B cell (primary cell): ENCODE data around the gene RUNDC3A. TPM values are rescaled to one million over a fixed set of nuclear protein-coding genes. Genes with fewer than 3 reads are reported as not detected.

Experiments used
- ATAC-seq: fragments of 200-7000 bp; cut with Tn5 transposase; one replicate; pipeline ENCODE4 v1.10.0; 2021; ENCODE audit warnings: low read depth, mild to moderate bottlenecking, moderate number of reproducible peaks, moderate library complexity
- CTCF ChIA-PET: fragments of 350-600 bp; sonication (Branson Sonifier 250); formaldehyde crosslinking; loops from one replicate; lab custom pipeline; 2021; ENCODE audit warnings: antibody characterized with exemption, inconsistent platforms; lab: Charles Lee
- POLR2A ChIA-PET: fragments of 350-600 bp; sonication (Branson Sonifier 250); formaldehyde crosslinking; loops from one replicate; lab custom pipeline; 2021; ENCODE audit warnings: antibody characterized with exemption; lab: Charles Lee
- DNase-seq: peaks from one replicate; pipeline ENCODE4 v3.0.0; 2013
- H2AFZ ChIP-seq: 2 replicates; pipeline ENCODE4 v1.6.1; 2012; ENCODE audit warnings: mild to moderate bottlenecking, low read depth, low read length; ENCODE audit not compliant: insufficient read depth, poor library complexity, severe bottlenecking
- H3K27ac ChIP-seq, 2 donors: 1 replicate in 1 of 2; 2 replicates in 1 of 2; pipeline ENCODE4 v1.5.1; 2012 to 2013; ENCODE audit warnings: low read length in 2 of 2, mild to moderate bottlenecking in 2 of 2, moderate library complexity in 1 of 2
- H3K27me3 ChIP-seq, 4 experiments: fragments of 200-600 bp in 1 of 4; sonication (generic) in 1 of 4; replicated peaks in 1 of 4; 1 replicate in 2 of 4; 2 replicates in 2 of 4; pipeline versions ENCODE4 v1.6.1 to v1.7.0; 2013 to 2016; ENCODE audit warnings: low read length in 3 of 4, mild to moderate bottlenecking in 2 of 4, mixed read lengths in 1 of 4, moderate library complexity in 1 of 4; ENCODE audit not compliant: insufficient read depth in 4 of 4, control insufficient read depth in 3 of 4; ENCODE audit errors: control extremely low read depth in 1 of 4
- H3K36me3 ChIP-seq, 2 experiments: replicated peaks in 1 of 2; 1 replicate in 1 of 2; 2 replicates in 1 of 2; pipeline versions ENCODE4 v1.6.1 to v1.7.1; 2013; ENCODE audit warnings: low read length in 1 of 2; ENCODE audit not compliant: insufficient read depth in 2 of 2, control insufficient read depth in 1 of 2; ENCODE audit errors: control extremely low read depth in 1 of 2, extremely low read depth in 1 of 2
- H3K4me1 ChIP-seq, 2 donors: fragments of 200-600 bp in 1 of 2; sonication (generic) in 1 of 2; 1 replicate in 1 of 2; 2 replicates in 1 of 2; pipeline versions ENCODE4 v1.5.1 to v1.6.1; 2013 to 2017; ENCODE audit warnings: low read length in 2 of 2; ENCODE audit not compliant: control insufficient read depth in 2 of 2, insufficient read depth in 2 of 2
- H3K4me2 ChIP-seq: replicated peaks from 2 replicates; pipeline ENCODE3; 2012; ENCODE audit warnings: mild to moderate bottlenecking, low read depth, low read length; ENCODE audit not compliant: poor library complexity, severe bottlenecking
- H3K4me3 ChIP-seq, 5 experiments: fragments of 200-600 bp in 1 of 5; sonication (generic) in 1 of 5; 1 replicate in 3 of 5; 2 replicates in 2 of 5; pipeline versions ENCODE4 v1.5.1 to v1.7.0; 2011 to 2016; ENCODE audit warnings: low read length in 4 of 5, mild to moderate bottlenecking in 4 of 5, low read depth in 2 of 5, control low read depth in 1 of 5, moderate library complexity in 1 of 5; ENCODE audit not compliant: insufficient read depth in 1 of 5; ENCODE audit errors: control extremely low read depth in 1 of 5, extremely low read depth in 1 of 5
- H3K79me2 ChIP-seq: fragments of 200-600 bp; sonication (generic); one replicate; pipeline ENCODE4 v1.6.0; 2016; ENCODE audit warnings: low read length; ENCODE audit not compliant: control insufficient read depth, insufficient read depth
- H3K9ac ChIP-seq: fragments of 200-600 bp; sonication (generic); 2 replicates; pipeline ENCODE4 v1.6.1; 2017; ENCODE audit warnings: mild to moderate bottlenecking, low read length, moderate library complexity
- H3K9me3 ChIP-seq, 3 donors: one replicate each; pipeline versions ENCODE4 v1.6.1 to v1.7.1; 2013; ENCODE audit warnings: low read length in 2 of 3; ENCODE audit not compliant: control insufficient read depth in 2 of 3, insufficient read depth in 1 of 3; ENCODE audit errors: control extremely low read depth in 1 of 3
- H4K20me1 ChIP-seq: 2 replicates; pipeline ENCODE4 v1.6.0; 2012; ENCODE audit warnings: mild to moderate bottlenecking, low read length; ENCODE audit not compliant: insufficient read depth, control insufficient read depth, poor library complexity, severe bottlenecking
- H3K27ac Mint-ChIP-seq: one replicate; pipeline ENCODE4 v1.8.0; 2021; ENCODE audit warnings: mixed read lengths
- H3K27me3 Mint-ChIP-seq: one replicate; pipeline ENCODE4 v1.8.0; 2021; ENCODE audit warnings: mixed read lengths
- H3K4me1 Mint-ChIP-seq: one replicate; pipeline ENCODE4 v1.8.0; 2021; ENCODE audit warnings: mixed read lengths
- H3K4me3 Mint-ChIP-seq: one replicate; pipeline ENCODE4 v1.8.0; 2021; ENCODE audit warnings: mixed read lengths
- H3K9me3 Mint-ChIP-seq: one replicate; pipeline ENCODE4 v1.8.0; 2022; ENCODE audit warnings: mixed read lengths; ENCODE audit not compliant: insufficient read depth
- CTCF ChIP-seq: fragments of 200-600 bp; IDR thresholded peaks from one replicate; pipeline ENCODE4 v1.8.0; 2022; ENCODE audit warnings: antibody characterized with exemption, mild to moderate bottlenecking
- EZH2 ChIP-seq: IDR thresholded peaks from 2 replicates; pipeline ENCODE4 v1.6.1; 2012; ENCODE audit warnings: borderline replicate concordance, low read depth, mild to moderate bottlenecking, moderate library complexity, low read length; ENCODE audit not compliant: insufficient read depth, poor library complexity, severe bottlenecking
- WGBS: methylation state at CpG from one replicate; pipeline ENCODE4 v1.1.5; 2013; ENCODE audit warnings: missing lambda C conversion rate; ENCODE audit not compliant: insufficient coverage; 5-methylcytosine and 5-hydroxymethylcytosine counted together
- intact Hi-C: fragments of 100-400 bp; cut with micrococcal nuclease; formaldehyde crosslinking; loops from one replicate; pipeline ENCODE4 v1.10.0; 2022
- polyA plus RNA-seq: library from polyadenylated mRNA; depleted of rRNA; stranded (reverse); fragments of >200 nt; gene quantifications from 2 replicates; pipeline ENCODE4 v1.2.3, GENCODE V29; 2012
- total RNA-seq, 2 donors: library from RNA; stranded (reverse); fragments of 120-200 nt in 1 of 2; gene quantifications; 1 replicate in 1 of 2; 2 replicates in 1 of 2; pipeline versions ENCODE4 v1.2.3 to v1.2.4, GENCODE V29; 2013 to 2022

Gene RUNDC3A
- total and polyA plus RNA-seq, 2 donors (not counting 1 experiment from before 2014, with no cell fraction given): 0.19 TPM; not detected in 1

GRCh38 chr17:44263345-44263902, 45.0 kb upstream of the RUNDC3A start:
- Mint-ChIP-seq H3K9me3 (no peaks in the 10 kb centered on the region), H3K27ac (no peak overlapping the region), H3K4me1 (no peaks in the 10 kb centered on the region), H3K4me3 (no peak overlapping the region), H3K27me3 (no peaks in the 10 kb centered on the region)
- no peak for DNase-seq
- H4K20me1 ChIP-seq: no peaks in the 10 kb centered on the region
- ATAC-seq: no peak
- no peak overlapping the region for H3K9ac ChIP-seq
- no peaks in the 10 kb centered on the region for H3K79me2 ChIP-seq
- H3K27me3 ChIP-seq: no peaks in the 10 kb centered on the region
- H2AFZ ChIP-seq: no peak overlapping the region
- intact Hi-C loops: no loop called here
- no peak for TF ChIP-seq EZH2
- no peak for TF ChIP-seq CTCF
- H3K4me2 ChIP-seq: no peak overlapping the region
- no peaks in the 10 kb centered on the region for H3K36me3 ChIP-seq
- WGBS: 88% methylated on average over 7 of the region's 7 CpGs
- H3K4me3 ChIP-seq: no peak overlapping the region
- H3K9me3 ChIP-seq: no peaks in the 10 kb centered on the region
- ChIA-PET CTCF (interaction anchor here (1.5 kb wide), 1 partner anchor 53 kb away, joined by 5 read pairs; no protein-coding TSS in a partner anchor), POLR2A (no interaction called here)
- no peaks in the 10 kb centered on the region for H3K4me1 ChIP-seq
- H3K27ac ChIP-seq: no peak overlapping the region

- TF ChIP-seq EZH2 (no peak), CTCF (no peak)
- Histone ChIP-seq H4K20me1 (no peaks in the 10 kb centered on the region), H3K9me3 (no peaks in the 10 kb centered on the region), H3K4me1 (no peaks in the 10 kb centered on the region), H3K9ac (no peak overlapping the region), H3K27me3 (no peaks in the 10 kb centered on the region), H3K27ac (no peak overlapping the region), H3K79me2 (no peaks in the 10 kb centered on the region), H3K36me3 (no peaks in the 10 kb centered on the region), H3K4me2 (no peak overlapping the region), H3K4me3 (no peak overlapping the region), H2AFZ (no peak overlapping the region)
- Mint-ChIP-seq H3K27me3 (no peaks in the 10 kb centered on the region), H3K9me3 (no peaks in the 10 kb centered on the region), H3K4me3 (no peak overlapping the region), H3K27ac (no peak overlapping the region), H3K4me1 (no peaks in the 10 kb centered on the region)
- DNase-seq: no peak
- intact Hi-C loops: no loop called here
- ChIA-PET POLR2A (interaction anchor here (0.6 kb wide), 1 partner anchor 48 kb away, joined by 3 read pairs; no protein-coding TSS in a partner anchor), CTCF (interaction anchor here (1.4 kb wide), 1 partner anchor 13 kb away, joined by 4 read pairs; no protein-coding TSS in a partner anchor)
- WGBS: 97% methylated on average over 7 of the region's 9 CpGs
- no peak for ATAC-seq
These were observed 41.8 kb upstream of the RUNDC3A start for GRCh38 chr17:44266402-44267164.
